Testis (tissue), 3 donors: ENCODE data around the gene RUBCNL. TPM values are rescaled to one million over a fixed set of nuclear protein-coding genes. Genes with fewer than 3 reads are reported as not detected.
A peak's percentile ranks its signal among the peaks of the same experiment; 100 is the strongest.

ENCODE experiments used
- DNase-seq: peaks from one replicate; pipeline ENCODE4 v3.0.0-alpha.2; 2019
- H3K27ac ChIP-seq, 2 donors: fragments of 200-600 bp; sonication (generic); one replicate each; pipeline ENCODE4 v1.5.1; 2019
- H3K27me3 ChIP-seq: fragments of 200-600 bp; sonication (generic); one replicate; pipeline ENCODE4 v1.5.1; 2019
- H3K36me3 ChIP-seq: fragments of 200-600 bp; sonication (generic); one replicate; pipeline ENCODE4 v1.5.1; 2017; ENCODE audit warnings: low read depth; ENCODE audit errors: missing control alignments
- H3K4me1 ChIP-seq: fragments of 200-600 bp; sonication (generic); one replicate; pipeline ENCODE4 v1.5.1; 2019
- H3K4me3 ChIP-seq, 2 donors: fragments of 200-600 bp; sonication (generic); one replicate each; pipeline ENCODE4 v1.5.1; 2017 to 2019
- H3K9me3 ChIP-seq: fragments of 200-600 bp; sonication (generic); one replicate; pipeline ENCODE4 v1.5.1; 2017
- CTCF ChIP-seq, 3 experiments: fragments of 450-650 bp in 2 of 3; fragments of 200-600 bp in 1 of 3; sonication (generic) in 1 of 3; IDR thresholded peaks; one replicate each; pipeline ENCODE4 v1.5.1; 2016 to 2019; ENCODE audit warnings: antibody characterized with exemption in 3 of 3, mild to moderate bottlenecking in 2 of 3, moderate library complexity in 1 of 3
- POLR2A ChIP-seq: fragments of 450-650 bp; IDR thresholded peaks from one replicate; pipeline ENCODE4 v1.6.1; 2017; ENCODE audit warnings: antibody characterized with exemption, mild to moderate bottlenecking, moderate library complexity
- WGBS, 2 donors: methylation state at CpG; one replicate each; pipeline ENCODE4 v1.1.5; 2018; 5-methylcytosine and 5-hydroxymethylcytosine counted together
- intact Hi-C: fragments of 100-400 bp; cut with DNase I; formaldehyde crosslinking; loops from one replicate; pipeline ENCODE4 v1.15.1; 2023; ENCODE audit warnings: low total_unique reads
- polyA plus RNA-seq: library from polyadenylated mRNA; stranded (reverse); fragments of 350-450 nt; fragmentation: Illumina TruSeq; extraction: RNeasy Lipid Tissue Mini Kit (QIAGEN cat#74804); gene quantifications from one replicate; pipeline ENCODE4 v1.2.3, GENCODE V29; 2014; ENCODE audit warnings: low read depth, low replicate concordance; ENCODE audit not compliant: insufficient read depth
- total RNA-seq, 2 donors: library from RNA; depleted of rRNA; stranded (reverse); fragments of >200 nt; gene quantifications; one replicate each; pipeline ENCODE4 v1.2.3, GENCODE V29; 2016

Gene RUBCNL
- total and polyA plus RNA-seq, 3 donors from 2014 or later = 18.3 to 45.6 (median 36.2) TPM

- Histone ChIP-seq H3K27ac (no peak overlapping the region), H3K9me3 (no peaks in the 10 kb centered on the region), H3K36me3 (no peaks in the 10 kb centered on the region), H3K4me1 (peaks cover 5% of the 10 kb centered on the region), H3K27me3 (no peaks in the 10 kb centered on the region), H3K4me3 (no peak overlapping the region)
- TF ChIP-seq POLR2A = no peak
- intact Hi-C loops = no loop called here
- 80 to 87% methylated on average over 3 of the region's 3 CpGs for WGBS, 2 donors
- no peak for DNase-seq
These were observed 19.3 kb downstream of the RUBCNL start for GRCh38 chr13:46367617-46368327.

GRCh38 chr13:46361276-46361934, 25.6 kb downstream of the RUBCNL start:
- WGBS, 2 donors = 61 to 75% methylated on average over 7 of the region's 7 CpGs
- H3K27ac ChIP-seq = no peak overlapping the region
- no peaks in the 10 kb centered on the region for H3K9me3 ChIP-seq
- intact Hi-C loops = no loop called here
- no peak for TF ChIP-seq CTCF (IDR thresholded peaks at IDR 0.05)
- TF ChIP-seq POLR2A = no peak
- H3K4me1 ChIP-seq = peaks cover 11% of the 10 kb centered on the region
- H3K36me3 ChIP-seq = no peaks in the 10 kb centered on the region
- H3K4me3 ChIP-seq = no peak overlapping the region
- no peaks in the 10 kb centered on the region for H3K27me3 ChIP-seq
- DNase-seq = peak; percentile 50

GRCh38 chr13:46360604-46361003, 26.4 kb downstream of the RUBCNL start:
- Histone ChIP-seq H3K27me3 (no peaks in the 10 kb centered on the region), H3K27ac (peak overlapping the region in 1 of 2 donors; percentile 30), H3K9me3 (no peaks in the 10 kb centered on the region), H3K4me3 (no peak overlapping the region), H3K4me1 (peaks cover 11% of the 10 kb centered on the region), H3K36me3 (no peaks in the 10 kb centered on the region)
- no peak for DNase-seq
- intact Hi-C loops = no loop called here
- 46 to 57% methylated on average over 3 of the region's 3 CpGs for WGBS, 2 donors
- TF ChIP-seq POLR2A = no peak
- TF ChIP-seq CTCF (IDR thresholded peaks at IDR 0.05) = no peak

GRCh38 chr13:46359714-46360113, 27.3 kb downstream of the RUBCNL start:
- Histone ChIP-seq H3K27ac (no peak overlapping the region), H3K36me3 (no peaks in the 10 kb centered on the region), H3K9me3 (no peaks in the 10 kb centered on the region), H3K4me3 (no peak overlapping the region), H3K27me3 (no peaks in the 10 kb centered on the region), H3K4me1 (peaks cover 11% of the 10 kb centered on the region)
- TF ChIP-seq CTCF (IDR thresholded peaks at IDR 0.05) = no peak
- TF ChIP-seq POLR2A = no peak
- WGBS, 2 donors = 56 to 60% methylated on average over 1 of the region's 1 CpG
- no peak for DNase-seq
- intact Hi-C loops = no loop called here

GRCh38 chr13:46355901-46356590, 31.0 kb downstream of the RUBCNL start:
- Histone ChIP-seq H3K36me3 (no peaks in the 10 kb centered on the region), H3K27ac (no peak overlapping the region), H3K4me1 (peaks cover 6% of the 10 kb centered on the region), H3K9me3 (no peaks in the 10 kb centered on the region), H3K27me3 (no peaks in the 10 kb centered on the region), H3K4me3 (no peak overlapping the region)
- DNase-seq = no peak
- intact Hi-C loops = no loop called here
- 93% methylated on average over 11 of the region's 11 CpGs for WGBS, 2 donors
- TF ChIP-seq POLR2A = no peak
- TF ChIP-seq CTCF (IDR thresholded peaks at IDR 0.05) = no peak
